ENCODE data around the gene HS3ST4. TPM values are rescaled to one million over a fixed set of nuclear protein-coding genes. Genes with fewer than 3 reads are reported as not detected.

HS3ST4 gene
- total RNA-seq, 1 donor from 2014 or later, result not detected

GRCh38 chr16:25868706-25869370, 177.1 kb downstream of the HS3ST4 start:
- no peak for DNase-seq (ENCODE audit: missing footprints)
- no peak for ATAC-seq
- intact Hi-C loops (cut with DNase I), result no loop called here

DNA sequence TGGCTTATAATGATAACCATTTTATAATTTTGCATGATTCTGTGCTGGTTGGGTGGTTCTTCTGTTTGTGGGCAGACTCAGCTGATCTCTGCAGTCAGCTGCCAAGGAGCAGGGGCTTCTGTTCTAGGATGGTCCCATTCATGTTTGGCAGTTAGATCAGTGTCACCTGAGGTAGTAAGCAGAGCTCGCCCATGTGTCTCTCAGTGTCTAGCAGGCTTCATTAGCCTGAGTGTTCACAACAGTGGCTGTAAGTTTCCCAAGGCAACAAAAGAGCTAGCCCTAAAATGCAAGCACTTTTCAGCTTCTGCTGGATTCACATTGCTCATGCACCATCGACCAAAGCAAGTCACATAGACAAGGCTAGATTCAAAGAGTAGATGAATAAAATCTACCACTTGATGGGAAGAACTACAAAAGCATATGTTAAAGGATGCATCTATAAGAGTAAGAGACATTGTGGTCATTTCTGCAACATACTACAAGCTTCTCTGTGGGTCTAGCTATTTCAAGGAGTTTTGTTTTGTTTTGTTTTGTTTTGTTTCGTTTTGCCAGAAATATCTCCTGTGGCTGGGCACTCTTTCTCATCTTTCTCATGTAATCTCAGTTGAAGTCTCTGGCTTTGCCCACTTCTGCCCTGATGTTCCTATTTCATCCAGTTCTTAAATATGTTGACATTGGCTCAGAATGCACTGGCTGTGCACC, 180.8 kb downstream of the HS3ST4 start:
- ATAC-seq, result no peak
- no peak for DNase-seq (ENCODE audit: missing footprints)
- intact Hi-C loops (cut with DNase I), result no loop called here

DNA sequence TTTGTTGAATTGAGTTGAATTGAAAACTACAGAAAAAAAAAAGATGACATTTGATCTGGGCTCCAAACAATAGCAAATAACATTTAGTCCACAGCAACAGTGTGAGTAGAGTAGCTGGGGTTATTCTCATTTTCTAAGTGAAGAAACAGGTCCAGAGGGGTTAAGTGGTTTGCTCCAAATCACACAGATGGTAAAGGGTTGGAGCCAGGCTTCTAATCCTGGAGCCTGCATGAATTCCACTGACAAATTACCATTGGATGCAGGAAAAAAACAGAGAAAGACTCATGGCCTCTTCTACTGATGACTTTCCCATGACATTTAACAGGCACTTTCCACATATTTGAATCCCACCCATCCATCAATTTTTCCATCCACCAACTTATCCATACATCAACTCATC, 182.4 kb downstream of the HS3ST4 start:
- DNase-seq (ENCODE audit: missing footprints) (no peak), ATAC-seq (no peak)
- intact Hi-C loops (cut with DNase I), result no loop called here

- ATAC-seq (no peak), DNase-seq (ENCODE audit: missing footprints) (no peak)
- intact Hi-C loops (cut with DNase I), result no loop called here
Observed at GRCh38 chr16:25875956-25876598, 184.3 kb downstream of the HS3ST4 start.

GRCh38 chr16:25877103-25877502, 185.3 kb downstream of the HS3ST4 start:
- intact Hi-C loops (cut with DNase I), result no loop called here
- ATAC-seq (no peak), DNase-seq (ENCODE audit: missing footprints) (no peak)

GRCh38 chr16:25886598-25886997, 194.8 kb downstream of the HS3ST4 start:
- no peak for ATAC-seq
- intact Hi-C loops (cut with DNase I), result no loop called here
- no peak for DNase-seq (ENCODE audit: missing footprints)

GRCh38 chr16:25888868-25889267, 197.1 kb downstream of the HS3ST4 start:
- ATAC-seq (no peak), DNase-seq (ENCODE audit: missing footprints) (no peak)
- intact Hi-C loops (cut with DNase I), result no loop called here

DNA sequence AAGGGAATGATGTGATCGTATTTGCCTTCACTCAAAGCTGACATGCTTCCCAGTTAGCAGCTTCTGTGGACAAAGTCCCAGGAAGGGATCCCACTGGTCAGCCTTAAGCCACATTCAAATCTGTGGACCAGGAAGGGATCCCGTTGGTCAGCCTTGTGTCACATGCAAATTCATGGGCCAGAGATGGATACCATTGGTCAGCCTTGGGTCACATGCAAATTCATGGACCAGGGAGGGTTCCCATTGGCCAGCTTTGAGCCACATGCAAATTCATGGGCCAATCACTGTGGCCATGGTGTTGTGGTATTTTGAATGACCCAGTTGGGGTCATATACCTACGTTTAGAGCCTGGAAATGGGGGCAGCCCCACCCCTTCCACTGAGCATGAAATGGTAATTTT, 201.6 kb downstream of the HS3ST4 start:
- ATAC-seq (no peak), DNase-seq (ENCODE audit: missing footprints) (no peak)
- intact Hi-C loops (cut with DNase I), result no loop called here

DNA sequence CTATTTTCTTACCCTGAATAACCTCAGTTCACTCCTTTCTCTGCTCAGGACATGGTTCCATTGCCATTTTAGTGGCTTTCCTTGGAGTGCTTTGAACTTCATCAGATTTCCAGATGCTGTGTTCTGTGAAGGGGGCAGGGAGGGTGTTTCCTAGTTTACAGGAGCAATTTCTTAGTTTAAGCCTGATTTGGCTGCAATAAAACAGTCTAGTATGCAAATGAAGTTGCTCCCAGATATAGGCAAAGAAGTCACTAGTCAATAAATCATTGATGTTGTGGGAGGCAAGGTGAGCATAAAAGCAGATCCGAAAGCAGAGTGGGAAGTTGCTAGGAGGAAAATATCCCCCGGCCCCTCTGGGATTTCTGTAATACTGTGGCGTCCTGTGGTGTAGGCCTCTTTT, 202.3 kb downstream of the HS3ST4 start:
- intact Hi-C loops (cut with DNase I), result no loop called here
- no peak for ATAC-seq

DNA sequence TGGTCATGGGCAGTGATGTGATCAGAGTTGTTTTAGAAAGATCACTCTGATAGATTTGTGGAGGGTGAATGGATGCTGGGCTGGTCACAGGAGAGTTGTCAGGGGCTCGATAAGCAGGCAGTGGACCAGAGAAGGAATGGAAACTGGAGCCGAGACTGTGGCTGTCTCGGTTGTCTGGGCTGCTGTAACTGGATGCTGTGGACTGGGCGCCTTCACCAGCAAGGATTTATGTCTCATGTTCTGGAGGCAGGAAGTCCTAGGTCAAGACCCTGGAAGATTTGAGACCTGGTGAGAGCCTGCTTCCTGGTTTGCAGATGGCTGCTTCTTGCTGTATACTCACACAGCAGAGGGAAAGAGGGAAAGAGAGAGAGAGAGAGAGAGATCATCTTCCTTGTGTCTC, 203.6 kb downstream of the HS3ST4 start:
- ATAC-seq (no peak), DNase-seq (ENCODE audit: missing footprints) (no peak)
- intact Hi-C loops (cut with DNase I), result no loop called here

More for the DNA sequence above, 202.3 kb downstream of the HS3ST4 start:
- DNase-seq (ENCODE audit: missing footprints), result no peak

GRCh38 chr16:25896411-25896810, 204.7 kb downstream of the HS3ST4 start:
- no peak for DNase-seq (ENCODE audit: missing footprints)
- no peak for ATAC-seq
- intact Hi-C loops (cut with DNase I), result no loop called here

DNA sequence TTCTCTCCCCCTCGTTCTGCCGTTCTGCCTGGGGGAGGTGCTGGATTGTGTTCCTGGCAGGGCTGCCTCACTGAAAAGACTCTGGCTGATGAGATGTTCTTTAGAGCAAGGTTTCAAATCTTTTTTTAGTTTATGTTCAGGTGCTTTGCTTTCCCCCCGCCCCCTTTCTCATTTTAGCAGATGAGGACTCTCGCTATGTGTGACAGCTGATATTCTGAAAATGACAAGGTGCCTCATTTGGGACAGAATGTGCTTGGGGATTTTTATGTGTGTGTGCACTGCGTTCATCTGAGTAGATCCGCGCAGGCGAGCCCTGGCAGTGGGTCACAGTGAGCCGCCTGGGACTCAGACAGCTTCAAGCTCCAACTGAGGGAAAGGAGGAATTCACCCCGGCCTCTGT, 205.9 kb downstream of the HS3ST4 start:
- DNase-seq (ENCODE audit: missing footprints) (no peak), ATAC-seq (no peak)
- intact Hi-C loops (cut with DNase I), result no loop called here

DNA sequence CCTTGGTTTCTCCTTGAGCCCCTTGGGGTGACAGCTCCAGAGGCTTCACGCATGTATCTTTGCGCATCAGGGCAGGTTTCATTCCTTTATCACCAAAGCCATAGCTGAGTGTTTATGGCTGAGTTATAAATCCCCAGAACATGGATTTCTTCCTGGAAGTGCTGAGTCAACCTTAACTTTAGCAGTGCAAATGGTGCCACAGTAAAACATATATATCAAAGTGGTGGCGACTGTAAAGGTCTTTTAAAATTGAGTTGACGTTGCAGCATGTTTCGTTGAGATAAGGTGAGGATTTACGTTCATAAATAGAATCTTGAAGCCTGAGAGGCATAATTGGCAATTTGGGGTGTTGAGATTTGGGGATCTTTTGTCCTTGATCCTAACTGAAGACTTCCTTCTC, 214.1 kb downstream of the HS3ST4 start:
- intact Hi-C loops (cut with DNase I), result no loop called here
- no peak for ATAC-seq

DNA sequence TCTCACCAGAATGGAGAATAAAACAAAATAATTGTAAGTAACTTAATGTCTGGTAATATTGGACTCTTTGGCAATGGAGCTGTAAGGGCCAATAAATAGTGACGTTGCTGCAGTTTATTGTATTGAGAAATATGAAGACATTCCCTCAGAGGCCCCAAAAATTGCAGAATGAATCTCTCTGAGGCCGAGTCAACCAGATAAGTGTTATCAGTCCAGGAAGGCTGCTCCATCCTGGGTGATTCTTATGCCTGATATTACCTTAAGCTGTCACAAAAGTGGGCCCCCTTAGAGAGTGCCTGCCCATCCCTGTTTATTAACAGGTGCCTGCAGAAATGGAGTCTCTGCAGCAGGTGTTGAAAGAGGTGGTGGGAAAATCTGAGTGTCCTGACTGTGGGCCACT, 219.2 kb downstream of the HS3ST4 start:
- no peak for DNase-seq (ENCODE audit: missing footprints)
- intact Hi-C loops (cut with DNase I), result no loop called here
- ATAC-seq, result no peak

More for the DNA sequence above, 214.1 kb downstream of the HS3ST4 start:
- DNase-seq (ENCODE audit: missing footprints), result no peak

- ATAC-seq, result no peak
- no peak for DNase-seq (ENCODE audit: missing footprints)
- intact Hi-C loops (cut with DNase I), result no loop called here
Observed at GRCh38 chr16:25912321-25912720, 220.6 kb downstream of the HS3ST4 start.

- ATAC-seq (no peak), DNase-seq (ENCODE audit: missing footprints) (no peak)
- intact Hi-C loops (cut with DNase I), result no loop called here
Observed at GRCh38 chr16:25914357-25914962, 222.7 kb downstream of the HS3ST4 start.

- intact Hi-C loops (cut with DNase I), result no loop called here
- ATAC-seq, result no peak
- no peak for DNase-seq (ENCODE audit: missing footprints)
Observed at GRCh38 chr16:25916037-25916436, 224.3 kb downstream of the HS3ST4 start.

GRCh38 chr16:25922438-25922837, 230.7 kb downstream of the HS3ST4 start:
- ATAC-seq (no peak), DNase-seq (ENCODE audit: missing footprints) (no peak)
- intact Hi-C loops (cut with DNase I), result no loop called here

DNA sequence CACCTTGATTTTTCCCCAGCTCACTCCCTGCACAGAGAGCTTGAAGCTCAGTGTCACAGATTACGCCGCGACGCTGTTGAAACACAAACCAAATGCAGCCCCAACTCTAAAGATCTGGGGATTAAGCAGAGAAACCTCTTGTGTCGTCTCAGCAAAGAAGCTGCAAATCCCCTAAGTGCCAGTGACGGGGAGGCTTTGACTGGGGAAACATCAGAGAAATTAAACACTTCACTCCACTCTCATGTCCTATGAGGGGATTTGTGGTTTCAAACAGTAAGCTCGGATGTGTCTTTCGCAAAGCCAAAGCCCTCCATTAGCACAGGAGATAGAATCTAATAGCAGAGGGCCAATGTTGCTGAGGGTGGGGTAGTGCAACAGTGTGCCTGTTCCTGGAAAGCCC, 233.7 kb downstream of the HS3ST4 start:
- intact Hi-C loops (cut with DNase I), result no loop called here

More for the DNA sequence above, 233.7 kb downstream of the HS3ST4 start:
- no peak for DNase-seq (ENCODE audit: missing footprints)
- no peak for ATAC-seq

Measured in Right ventricle myocardium inferior (tissue), 1 donor.